ENCODE measurements around the gene EPHX1. TPM values are rescaled to one million over a fixed set of nuclear protein-coding genes. Genes with fewer than 3 reads are reported as not detected.
"Not testable (repeated sequence)": the region's sequence is repeated elsewhere in the genome, so short reads cannot be mapped to it uniquely, and the experiment has no call there.

The EPHX1 gene
- polyA plus RNA-seq, 4 donors = 56.2 to 68.8 (median 62.7) TPM

DNA sequence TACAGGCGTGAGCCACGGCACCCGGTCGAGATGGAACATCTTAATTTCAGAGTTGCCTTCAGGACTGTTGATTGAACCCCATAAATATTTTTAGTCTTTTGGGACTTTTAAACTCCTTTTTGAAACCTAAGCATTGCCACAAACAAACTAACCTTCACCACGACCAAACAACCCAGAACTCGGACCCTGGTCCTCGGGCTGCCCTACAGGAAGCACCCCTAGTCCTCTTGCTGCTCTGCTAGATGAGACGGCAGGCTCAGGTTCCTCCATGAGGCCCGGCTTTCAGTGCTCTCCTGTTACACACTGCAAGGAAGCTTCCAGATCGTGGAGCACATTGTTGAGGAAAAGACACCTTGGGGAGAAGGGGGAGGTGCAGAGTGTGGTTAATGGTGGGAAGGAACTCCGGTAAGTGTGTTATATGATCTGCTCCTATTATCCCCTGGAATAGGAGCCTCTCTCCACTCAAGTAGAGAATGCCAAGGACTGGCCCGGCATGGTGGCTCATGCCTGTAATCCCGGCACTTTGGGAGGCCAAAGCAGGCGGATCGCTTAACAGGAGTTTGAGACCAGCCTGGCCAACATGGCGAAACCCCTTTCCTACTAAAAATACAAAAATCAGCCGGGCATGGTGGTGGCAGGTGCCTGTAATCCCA, 5.7 kb downstream of the EPHX1 start:
- DNase-seq (ENCODE audit: low read depth in 4 of 4, low spot score in 3 of 4) = no peak

DNA sequence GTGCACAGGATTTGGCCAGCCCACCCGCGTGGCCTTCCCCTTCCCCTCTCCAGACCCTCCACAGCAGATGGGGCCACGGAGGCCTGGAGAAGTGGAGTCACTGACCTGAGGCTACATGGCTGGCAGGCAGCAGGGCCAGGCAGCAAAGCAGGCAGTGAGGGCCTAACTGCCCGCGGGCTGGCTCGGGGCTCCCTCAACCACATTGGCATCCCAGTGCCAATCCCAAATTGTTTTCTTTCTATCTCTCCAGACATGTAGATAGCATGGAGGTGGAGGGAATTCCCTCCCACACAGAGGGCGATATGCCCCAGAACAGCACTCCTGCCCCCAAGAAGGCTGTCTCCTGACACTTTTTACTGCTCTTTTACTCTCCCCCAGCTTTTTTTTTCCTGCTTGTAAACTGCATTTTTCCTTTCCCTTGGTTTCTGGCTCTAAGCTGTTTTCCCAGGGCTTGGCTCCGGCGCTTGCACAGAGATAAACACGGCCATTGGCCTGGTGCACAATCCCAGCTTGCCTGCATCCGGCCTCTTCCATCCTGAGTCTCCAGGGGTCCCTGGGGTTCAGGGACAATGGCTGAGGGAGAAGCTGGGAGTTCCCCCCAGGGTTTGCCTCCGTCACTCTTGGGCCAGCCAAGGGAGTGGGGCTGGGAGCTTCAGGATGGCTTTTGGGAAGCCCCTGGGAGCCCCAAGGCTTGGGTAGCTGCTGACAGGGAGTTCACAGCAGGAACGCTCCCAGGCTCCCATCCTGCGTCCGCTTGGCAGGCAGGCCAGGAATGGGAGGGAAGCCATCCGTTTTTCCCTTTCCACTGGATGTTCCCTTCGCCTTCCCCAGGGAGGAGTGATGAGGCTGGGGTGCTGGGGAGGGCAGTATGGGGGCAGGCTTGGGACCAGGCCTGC, 7.0 kb downstream of the EPHX1 start:
- no peak for DNase-seq (ENCODE audit: low read depth in 4 of 4, low spot score in 3 of 4)

DNA sequence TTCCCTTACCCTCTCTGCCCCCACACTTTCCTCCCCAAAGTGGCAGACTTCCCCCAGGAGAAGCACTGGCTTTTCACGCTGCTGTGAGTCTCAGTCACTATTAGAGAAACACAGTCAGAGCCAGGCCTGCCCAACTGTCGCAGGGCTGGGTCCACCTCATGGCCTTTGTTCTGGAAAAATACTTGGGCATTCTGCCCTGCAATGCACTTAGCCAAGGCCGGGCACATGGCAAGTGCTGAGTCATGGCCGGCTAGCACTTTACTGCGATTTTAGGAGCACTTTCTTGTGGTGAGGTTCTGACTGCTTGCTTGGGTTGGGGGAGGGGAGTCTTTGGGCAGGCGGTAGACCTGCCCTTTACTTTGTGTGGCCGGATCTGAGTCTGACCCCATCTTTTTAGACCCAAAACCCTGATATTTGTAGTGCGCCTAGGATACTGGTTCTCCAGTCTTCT, 7.7 kb downstream of the EPHX1 start:
- no peak for DNase-seq (ENCODE audit: low read depth in 4 of 4, low spot score in 3 of 4)

DNA sequence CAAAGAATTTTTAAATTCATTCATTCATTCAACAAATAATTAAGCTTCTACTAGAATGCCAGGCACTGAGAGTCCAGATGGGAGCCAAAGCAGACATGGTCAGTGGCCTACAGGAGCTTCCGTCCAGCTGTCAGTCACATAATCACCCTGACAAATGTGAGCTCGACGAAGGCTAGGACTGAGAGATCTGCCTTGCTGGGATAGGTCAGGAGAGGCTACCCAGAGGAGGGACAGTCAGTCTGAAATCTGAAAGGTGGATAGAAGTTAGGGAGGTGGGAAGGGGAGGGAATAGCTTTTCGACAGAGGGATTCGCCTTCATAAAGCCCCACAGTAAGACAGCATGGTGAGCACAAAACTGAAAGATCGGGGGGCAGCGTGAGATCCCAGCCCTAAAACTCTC, 8.3 kb downstream of the EPHX1 start:
- no peak for DNase-seq (ENCODE audit: low read depth in 4 of 4, low spot score in 3 of 4)

DNA sequence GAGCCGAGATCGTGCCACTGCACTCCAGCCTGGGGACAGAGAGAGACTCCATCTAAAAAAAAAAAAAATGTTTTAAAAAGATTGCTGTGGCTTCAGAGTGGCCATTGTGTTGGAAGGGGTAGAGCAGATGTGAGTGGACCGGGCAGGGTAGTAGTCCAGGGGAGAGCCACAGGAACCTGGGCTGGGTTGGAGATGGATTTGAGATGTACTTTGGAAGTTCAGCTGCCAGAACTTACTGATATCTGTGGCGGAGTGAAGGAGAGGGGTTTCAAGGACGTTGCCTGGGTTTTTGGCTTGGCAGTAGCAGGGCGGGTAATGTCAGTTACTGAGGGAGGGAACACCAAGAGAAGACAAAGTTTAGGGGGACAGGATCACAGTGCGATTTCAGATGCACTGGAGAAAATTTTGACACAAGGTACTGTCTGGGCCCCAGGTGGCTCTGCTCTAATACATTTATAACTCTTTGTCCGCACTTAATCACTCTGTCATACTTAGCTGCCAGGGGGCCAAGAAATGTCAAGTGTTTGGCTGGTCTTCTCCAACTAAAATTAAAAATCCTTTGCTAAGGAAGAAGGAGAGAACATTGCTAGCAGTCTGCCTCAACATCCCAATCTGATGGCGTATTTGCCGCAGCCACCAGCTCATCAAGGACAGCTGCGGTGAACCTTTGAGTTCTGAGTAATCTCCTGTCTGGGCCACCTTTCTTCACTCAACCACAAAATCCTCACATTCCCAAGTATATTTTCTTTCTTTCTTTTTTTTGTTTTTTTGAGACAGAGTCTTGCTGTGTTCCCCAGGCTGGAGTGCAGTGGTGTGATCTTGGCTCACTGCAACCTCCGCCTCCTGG, 9.6 kb downstream of the EPHX1 start:
- no peak for DNase-seq (ENCODE audit: low read depth in 4 of 4, low spot score in 3 of 4)

DNA sequence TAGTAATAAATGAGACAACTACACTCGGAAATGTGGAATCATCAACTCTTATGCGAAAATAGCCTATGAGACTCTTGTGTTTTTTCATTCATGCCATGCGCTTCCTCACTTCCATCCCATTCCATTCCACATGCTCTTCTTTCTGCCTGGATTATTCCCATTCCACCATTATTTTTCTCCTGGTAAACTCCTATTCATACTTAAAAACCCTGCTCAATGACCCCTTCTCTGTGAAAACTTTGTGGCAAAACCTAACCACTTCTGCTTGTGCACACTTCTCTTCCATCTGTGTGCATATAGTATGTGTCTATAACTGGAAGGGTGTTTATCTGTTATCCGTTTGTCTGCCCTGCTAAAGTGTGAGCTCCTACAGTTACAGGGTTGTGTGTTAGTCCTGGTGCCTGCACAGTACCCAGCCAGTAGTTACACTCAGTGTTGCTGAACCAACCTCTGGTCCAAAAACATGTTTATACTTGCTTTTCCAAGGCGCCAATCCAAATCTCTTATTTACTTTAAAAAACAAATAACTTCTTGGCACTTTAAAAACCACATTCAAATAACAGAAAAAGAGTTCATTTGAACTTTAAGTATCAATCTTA, 10.7 kb downstream of the EPHX1 start:
- DNase-seq (ENCODE audit: low read depth in 4 of 4, low spot score in 3 of 4) = no peak

DNA sequence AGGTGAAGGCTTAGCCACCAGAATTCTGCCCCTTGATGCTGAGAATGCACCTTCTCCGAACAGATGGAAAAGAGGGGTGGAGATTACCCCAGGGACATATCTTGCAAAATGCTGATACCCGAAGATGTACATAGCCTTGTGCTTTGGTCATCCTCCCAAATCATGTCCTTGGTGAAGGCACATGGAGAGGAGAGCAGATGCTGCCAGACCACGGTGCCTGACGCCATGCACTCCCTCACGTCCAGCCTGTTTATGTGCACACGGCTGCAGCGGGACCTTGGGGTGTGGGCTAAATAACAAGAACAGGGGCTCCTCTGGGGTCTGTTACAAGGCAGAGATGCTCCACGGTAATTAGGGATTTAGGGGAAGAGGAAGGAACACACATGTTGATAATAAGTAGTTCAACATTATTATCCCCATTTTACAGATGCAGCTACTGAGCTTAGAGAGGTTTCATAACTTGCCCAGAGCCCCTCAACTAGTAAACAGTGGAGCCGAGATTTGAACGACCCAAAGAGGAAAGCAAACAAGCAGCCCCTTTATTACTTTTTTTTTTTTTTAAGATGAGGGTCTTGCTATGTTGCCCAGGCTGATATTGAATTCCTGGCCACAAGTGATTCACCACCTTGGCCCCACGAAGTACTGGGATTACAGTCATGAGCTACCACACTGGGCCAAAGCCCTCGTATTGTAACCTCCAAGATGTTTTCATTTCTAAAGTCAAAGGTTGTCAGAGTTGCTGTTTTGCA, 12.9 kb downstream of the EPHX1 start:
- no peak for DNase-seq (ENCODE audit: low read depth in 4 of 4, low spot score in 3 of 4)

DNA sequence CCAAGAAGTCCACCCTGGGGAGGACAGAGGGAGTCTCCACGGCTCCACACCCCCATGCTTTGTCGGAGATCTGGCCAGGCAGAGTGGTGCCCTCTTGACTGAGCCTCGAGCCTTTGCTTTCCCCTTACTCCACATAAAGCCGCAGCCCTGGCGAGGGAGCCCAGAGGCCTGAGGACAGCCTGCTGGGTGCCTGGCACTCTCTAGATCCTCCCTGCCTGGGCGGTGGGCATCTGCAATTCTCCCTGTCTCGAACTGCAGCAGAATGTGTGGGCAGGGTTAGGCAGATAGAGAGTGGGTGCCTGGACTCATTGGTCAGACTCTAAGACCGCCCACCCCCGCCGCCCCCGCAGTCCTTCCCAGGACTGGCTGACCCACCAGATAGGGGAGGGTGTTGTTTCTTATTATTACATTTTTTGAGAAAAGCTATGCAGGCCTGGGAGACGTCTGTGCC, 13.9 kb downstream of the EPHX1 start:
- DNase-seq (ENCODE audit: low read depth in 4 of 4, low spot score in 3 of 4) = no peak

DNA sequence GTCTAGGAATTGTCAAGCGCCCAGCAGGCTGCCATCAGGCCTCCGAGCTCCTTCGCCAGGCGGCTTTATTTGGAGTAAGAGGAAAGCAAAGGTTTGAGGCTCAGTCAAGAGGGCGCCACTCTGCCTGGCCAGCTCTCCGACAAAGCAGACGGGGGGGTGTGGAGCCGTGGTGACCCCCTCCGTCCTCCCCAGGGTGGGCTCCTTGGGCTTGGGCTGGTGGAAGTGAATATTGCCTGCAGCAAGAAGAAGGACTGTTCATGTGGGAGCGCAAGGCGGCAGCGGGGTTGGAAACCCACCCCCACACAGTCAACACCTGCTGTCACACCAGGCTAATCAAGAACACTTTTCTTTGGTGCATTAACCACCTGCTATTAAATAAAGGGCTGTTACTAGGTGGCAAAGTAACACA, 14.6 kb downstream of the EPHX1 start:
- no peak for DNase-seq (ENCODE audit: low read depth in 4 of 4, low spot score in 3 of 4)

DNA sequence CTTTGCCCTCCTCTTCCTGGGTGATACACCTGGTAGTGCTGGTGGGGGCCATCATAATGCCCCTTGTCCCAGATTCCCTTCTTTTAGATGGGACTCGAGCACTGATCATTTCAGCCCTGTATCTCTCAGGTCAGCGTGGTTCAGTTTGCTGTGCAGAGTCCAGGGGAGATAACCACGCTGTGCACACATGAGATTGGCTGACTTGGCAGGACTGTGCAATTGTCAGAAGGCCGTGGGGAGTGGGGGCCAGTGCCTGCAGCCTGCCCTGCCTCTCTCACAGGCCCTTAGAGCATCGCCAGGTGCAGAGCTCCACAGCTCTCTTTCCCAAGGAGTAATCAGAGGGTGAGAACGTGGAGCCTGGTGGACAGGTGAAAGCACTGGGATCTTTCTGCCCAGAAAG, 15.2 kb downstream of the EPHX1 start:
- no peak for DNase-seq (ENCODE audit: low read depth in 4 of 4, low spot score in 3 of 4)

DNA sequence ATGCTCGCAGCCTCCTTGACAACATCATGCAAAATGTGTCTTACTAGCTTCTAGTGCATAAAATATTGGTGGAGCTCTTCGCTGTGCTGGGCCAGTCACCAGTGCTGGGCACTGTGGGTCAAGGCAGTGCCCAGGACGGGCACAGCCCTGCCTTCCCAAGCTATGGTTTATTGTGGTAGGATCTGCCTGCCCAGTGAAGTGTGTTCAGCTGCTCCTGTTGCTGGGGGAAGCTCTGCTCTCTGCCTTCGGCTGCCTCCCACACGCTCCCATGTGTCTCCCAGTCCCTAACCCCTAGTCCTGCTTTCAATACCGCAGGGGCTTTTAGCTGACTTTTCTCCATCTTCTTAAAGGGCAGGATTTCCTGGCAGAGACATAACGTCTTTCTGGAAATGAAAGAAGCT, 15.7 kb downstream of the EPHX1 start:
- no peak for DNase-seq (ENCODE audit: low read depth in 4 of 4, low spot score in 3 of 4)

DNA sequence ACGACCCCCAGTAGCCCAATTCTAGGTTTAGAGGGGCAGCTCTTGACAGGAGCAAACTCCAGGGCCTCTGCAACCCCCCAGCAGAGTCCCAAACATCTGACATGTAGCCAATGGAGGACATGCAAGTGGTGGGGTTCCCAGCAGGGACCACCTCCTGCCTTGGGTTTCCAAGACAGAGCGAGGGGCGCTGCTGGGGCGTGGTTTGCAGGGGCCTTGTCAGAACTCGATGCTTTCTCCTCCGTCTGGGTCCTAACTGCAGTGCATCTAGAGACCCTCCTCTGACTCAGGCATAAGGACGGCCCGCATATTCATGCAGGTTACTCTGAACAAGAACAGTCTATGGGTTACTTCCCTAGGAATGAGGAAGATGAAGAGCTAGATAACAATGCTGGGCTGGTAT, 17.2 kb downstream of the EPHX1 start:
- DNase-seq (ENCODE audit: low read depth in 4 of 4, low spot score in 3 of 4) = no peak

DNA sequence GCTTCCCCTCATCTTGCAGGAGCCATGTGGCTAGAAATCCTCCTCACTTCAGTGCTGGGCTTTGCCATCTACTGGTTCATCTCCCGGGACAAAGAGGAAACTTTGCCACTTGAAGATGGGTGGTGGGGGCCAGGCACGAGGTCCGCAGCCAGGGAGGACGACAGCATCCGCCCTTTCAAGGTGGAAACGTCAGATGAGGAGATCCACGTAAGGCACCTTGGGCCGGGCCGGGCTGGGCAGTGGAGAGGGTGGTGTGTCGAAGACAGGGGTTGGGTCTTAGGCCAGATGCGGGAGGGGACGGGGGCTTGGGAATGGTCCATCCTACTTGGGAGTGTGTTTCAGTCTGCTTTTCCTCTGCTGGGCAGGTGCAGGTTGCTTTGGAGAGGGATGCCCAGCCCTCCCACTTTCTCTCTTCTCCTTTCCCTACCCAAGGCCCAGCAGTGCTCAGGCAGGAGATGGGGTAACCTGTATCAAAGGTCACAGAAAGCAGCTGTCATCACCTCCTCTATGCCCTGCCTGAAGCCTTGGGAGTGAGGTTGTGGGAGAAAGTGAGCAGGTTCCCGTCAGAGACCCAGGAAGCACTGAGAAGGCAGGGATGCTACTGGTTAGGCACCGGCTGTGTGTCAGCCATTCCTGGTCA, 18.9 kb downstream of the EPHX1 start:
- no peak for DNase-seq (ENCODE audit: low read depth in 4 of 4, low spot score in 3 of 4)

DNA sequence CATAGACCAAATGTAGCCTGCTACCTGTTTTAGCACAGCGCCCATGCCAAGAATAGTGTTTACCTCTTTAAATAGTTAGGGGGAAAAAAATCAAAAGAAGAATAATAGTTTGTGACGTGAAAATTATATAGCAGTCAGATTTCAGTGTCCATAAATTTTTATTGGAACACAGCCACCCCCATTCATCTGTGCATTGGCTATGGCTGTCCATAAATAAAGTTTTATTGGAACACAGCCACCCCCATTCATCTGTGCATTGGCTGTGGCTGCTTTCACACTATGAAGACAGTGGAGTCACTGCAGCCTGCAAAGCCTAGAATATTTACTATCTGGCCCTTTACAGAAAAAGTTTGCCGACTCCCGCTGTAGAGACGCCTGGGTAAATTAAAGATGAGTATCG, 20.9 kb downstream of the EPHX1 start:
- DNase-seq (ENCODE audit: low read depth in 4 of 4, low spot score in 3 of 4) = no peak

DNA sequence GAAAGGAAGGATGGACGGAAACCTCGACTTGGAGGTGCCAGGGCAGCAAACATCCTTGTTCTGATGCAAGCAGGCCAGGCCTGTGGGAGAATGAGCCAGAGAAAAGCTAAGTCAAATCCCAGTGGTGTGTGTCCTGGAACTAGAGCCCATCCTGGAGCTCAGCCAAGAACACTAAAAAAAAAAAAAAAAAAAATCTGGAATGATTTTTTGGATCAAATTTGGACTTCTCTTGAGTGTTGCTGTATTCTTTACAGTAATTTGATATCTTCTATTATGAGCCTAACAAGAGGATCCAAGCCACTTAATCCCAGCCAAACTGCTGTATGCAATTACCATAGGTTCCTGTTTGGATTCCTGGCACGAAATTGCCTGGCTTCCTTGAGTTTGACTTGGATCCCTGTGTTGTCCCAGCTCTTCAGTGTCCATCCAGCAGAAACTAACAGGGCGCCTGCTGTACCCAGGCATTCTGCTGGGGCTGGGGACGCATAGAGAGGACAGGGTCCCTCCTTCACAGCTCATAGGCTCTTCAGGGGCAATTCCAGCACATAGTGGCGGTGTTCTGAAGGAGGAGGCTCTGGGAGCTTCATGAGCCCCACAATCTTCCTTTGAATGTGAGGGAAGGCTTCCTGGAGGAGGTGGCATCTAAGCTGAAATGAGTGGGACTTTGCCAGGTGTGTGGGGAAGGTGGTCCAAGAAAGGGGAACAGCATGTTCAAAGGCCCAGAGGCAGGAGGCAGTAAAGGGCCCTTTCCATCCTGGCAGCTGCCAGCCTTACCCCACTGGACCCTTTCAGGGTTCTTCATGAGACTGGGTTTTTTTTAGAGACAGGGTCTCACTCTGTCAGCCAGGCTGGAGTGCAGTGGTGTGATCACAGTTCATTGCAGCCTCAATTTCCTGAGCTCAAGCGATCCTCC, 24.7 kb downstream of the EPHX1 start:
- DNase-seq (ENCODE audit: low read depth in 4 of 4, low spot score in 3 of 4) = no peak

DNA sequence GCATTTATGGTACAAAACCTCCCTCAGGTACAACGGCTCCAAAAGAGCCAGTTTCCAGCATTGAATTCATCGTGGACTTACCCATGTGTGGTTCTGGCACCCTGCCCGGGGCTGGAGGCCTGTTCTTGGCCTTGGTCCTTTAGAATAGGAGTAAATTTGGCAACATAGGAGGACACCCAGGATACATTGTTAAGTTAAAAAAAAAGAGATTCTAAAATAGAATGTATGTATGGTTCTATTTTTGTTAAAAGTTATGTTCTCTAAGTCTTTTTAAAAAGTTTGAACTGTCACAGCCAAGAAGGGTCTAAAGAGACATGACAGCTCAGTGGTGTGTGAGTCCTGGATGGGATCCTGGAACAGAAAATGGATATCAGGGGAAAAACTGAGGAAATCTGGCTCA, 25.9 kb downstream of the EPHX1 start:
- DNase-seq (ENCODE audit: low read depth in 4 of 4, low spot score in 3 of 4) = no peak

DNA sequence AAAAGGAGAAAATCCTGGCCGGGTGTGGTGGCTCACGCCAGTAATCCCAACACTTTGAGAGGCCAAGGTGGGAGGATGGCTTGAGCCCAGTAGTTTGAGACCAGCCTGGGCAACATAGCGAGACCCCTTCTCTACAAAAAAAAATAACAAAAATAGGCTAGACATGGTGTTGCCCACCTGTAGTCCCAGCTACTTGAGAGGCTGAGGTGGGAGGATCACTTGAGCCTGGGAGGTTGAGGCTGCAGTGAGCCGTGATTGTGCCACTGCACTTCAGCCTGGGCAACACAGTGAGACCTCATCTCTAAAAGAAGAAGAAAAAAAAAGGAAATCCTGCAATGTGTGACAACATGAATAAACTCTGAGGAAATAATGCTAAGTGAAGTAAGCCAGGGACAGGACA, 26.4 kb downstream of the EPHX1 start:
- not testable (repeated sequence) for DNase-seq (ENCODE audit: low read depth in 4 of 4, low spot score in 3 of 4)

DNA sequence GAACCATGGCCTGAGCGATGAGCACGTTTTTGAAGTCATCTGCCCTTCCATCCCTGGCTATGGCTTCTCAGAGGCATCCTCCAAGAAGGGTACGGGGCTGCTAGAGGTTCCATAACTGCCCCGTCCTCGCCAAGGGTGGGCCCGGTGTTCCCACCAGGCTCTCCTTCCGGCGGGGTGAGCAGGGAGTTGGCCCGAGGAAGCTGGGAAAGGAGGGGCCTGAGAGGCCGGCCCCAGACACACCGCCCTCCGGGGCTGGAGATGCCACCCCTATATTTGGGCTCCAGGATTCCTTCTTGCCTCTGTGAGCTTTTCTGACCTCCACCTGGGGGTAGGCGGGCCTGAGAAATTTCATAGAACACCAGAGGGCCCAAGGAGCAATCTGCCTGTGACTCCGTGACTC, 28.9 kb downstream of the EPHX1 start:
- DNase-seq (ENCODE audit: low read depth in 4 of 4, low spot score in 3 of 4) = no peak

DNA sequence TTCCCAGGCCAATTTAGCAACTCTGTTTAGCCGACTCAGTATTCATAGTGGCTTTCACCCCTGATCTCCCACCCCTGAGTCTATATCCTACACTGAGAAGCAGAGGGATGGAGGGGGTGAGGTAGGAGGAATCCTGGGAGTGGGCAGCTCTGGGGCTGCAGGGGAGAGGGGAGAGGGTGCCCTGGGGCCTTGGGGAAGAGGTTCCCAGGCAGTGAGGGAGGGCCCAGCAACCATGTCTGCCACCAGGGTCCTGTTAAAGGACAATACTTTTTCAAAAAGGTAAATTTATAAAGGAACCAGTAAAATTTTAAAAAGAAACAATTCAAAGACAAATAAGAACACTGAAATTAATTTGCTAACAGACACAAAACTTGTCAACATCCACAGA, 30.3 kb downstream of the EPHX1 start:
- DNase-seq (ENCODE audit: low read depth in 4 of 4, low spot score in 3 of 4) = no peak
